ENCODE results near the gene AKTIP.
"Not testable (repeated sequence)": the region's sequence is repeated elsewhere in the genome, so short reads cannot be mapped to it uniquely, and the experiment has no call there.

Gene AKTIP

DNA sequence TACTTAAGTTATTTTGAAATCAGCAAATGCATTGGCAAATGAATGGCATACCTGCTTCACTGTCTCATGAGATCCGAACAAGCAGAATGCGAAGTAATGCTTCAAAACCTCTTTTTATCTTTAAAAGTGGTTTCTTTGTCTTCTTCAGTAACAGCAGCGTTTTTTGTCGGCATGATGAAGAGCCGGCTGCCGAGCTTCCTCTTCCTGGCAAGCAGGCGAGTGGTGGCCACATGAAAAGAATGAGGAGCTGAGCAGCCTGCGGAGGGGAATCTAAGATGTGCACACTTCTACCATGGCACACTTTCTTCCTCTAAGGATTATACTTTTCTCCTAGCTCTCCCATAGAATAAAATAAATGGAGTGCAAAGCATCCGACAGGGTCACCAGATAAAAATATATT, 42.4 kb upstream of the AKTIP start:
- Histone ChIP-seq H3F3A (ENCODE audit: control insufficient read depth, insufficient read depth) (no peaks in the 10 kb centered on the region), H4K20me1 (ENCODE audit: control insufficient read depth, insufficient read depth, low read depth, low read length) (no peaks in the 10 kb centered on the region), H3K27ac (ENCODE audit: low read depth, low read length) (no peak overlapping the region), H3K4me3 (ENCODE audit: low read length) (no peak overlapping the region), H3K4me1 (ENCODE audit: control insufficient read depth, low read length) (peaks cover 6% of the 10 kb centered on the region; the same call in 1 of the 2 replicates), H3K9me3 (ENCODE audit: control insufficient read depth, insufficient read depth, low read length) (no peaks in the 10 kb centered on the region), H3K27me3 (ENCODE audit: control insufficient read depth, low read length) (peaks cover 46% of the 10 kb centered on the region), H3K4me2 (ENCODE audit: low read length) (no peak overlapping the region), H3K36me3 (ENCODE audit: control insufficient read depth, low read length) (no peaks in the 10 kb centered on the region), H3K79me2 (ENCODE audit: control insufficient read depth, low read length) (no peaks in the 10 kb centered on the region), H3K9me2 (replicated peaks; ENCODE audit: control insufficient read depth, low read length) (no peaks in the 10 kb centered on the region)
- TF ChIP-seq, protein P1, sequence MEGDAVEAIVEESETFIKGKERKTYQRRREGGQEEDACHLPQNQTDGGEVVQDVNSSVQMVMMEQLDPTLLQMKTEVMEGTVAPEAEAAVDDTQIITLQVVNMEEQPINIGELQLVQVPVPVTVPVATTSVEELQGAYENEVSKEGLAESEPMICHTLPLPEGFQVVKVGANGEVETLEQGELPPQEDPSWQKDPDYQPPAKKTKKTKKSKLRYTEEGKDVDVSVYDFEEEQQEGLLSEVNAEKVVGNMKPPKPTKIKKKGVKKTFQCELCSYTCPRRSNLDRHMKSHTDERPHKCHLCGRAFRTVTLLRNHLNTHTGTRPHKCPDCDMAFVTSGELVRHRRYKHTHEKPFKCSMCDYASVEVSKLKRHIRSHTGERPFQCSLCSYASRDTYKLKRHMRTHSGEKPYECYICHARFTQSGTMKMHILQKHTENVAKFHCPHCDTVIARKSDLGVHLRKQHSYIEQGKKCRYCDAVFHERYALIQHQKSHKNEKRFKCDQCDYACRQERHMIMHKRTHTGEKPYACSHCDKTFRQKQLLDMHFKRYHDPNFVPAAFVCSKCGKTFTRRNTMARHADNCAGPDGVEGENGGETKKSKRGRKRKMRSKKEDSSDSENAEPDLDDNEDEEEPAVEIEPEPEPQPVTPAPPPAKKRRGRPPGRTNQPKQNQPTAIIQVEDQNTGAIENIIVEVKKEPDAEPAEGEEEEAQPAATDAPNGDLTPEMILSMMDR (IDR thresholded peaks at IDR 0.05; ENCODE audit: low read depth, low read length, poor library complexity, severe bottlenecking): no peak
- 0 out of 2 replicates have a peak, but pooled peaks have one; percentile 27 for TF ChIP-seq EZH2phosphoT487 (IDR thresholded peaks at IDR 0.05; ENCODE audit: borderline replicate concordance, low read length)

DNA sequence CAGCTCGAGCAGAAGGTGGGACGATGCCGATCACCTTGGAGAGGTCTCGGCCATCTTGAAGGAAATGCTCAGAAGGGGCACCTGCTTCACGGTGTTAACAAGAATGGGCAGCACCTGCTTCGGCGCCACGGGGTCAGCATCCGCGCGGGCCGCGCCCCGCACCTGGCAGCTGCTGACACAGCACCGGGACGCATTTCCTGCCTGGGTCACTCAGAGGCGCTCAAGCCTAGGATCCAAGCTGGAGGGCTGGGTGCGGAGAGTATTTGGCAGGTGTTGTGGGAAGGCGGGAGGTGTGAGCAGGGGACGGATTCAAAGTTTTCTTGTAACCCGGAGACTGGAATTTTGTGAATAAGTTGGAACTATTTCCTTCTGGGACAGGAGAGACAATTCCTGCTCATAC, 39.3 kb upstream of the AKTIP start:
- no peaks in the 10 kb centered on the region for H4K20me1 ChIP-seq (ENCODE audit: control insufficient read depth, insufficient read depth, low read depth, low read length)
- no peaks in the 10 kb centered on the region for H3K36me3 ChIP-seq (ENCODE audit: control insufficient read depth, low read length)
- no peak for TF ChIP-seq EZH2phosphoT487 (IDR thresholded peaks at IDR 0.05; ENCODE audit: borderline replicate concordance, low read length)
- TF ChIP-seq, protein P1 (IDR thresholded peaks at IDR 0.05; ENCODE audit: low read depth, low read length, poor library complexity, severe bottlenecking): no peak
- H3K4me2 ChIP-seq (ENCODE audit: low read length): no peak overlapping the region
- no peaks in the 10 kb centered on the region for H3K9me2 ChIP-seq (replicated peaks; ENCODE audit: control insufficient read depth, low read length)
- no peaks in the 10 kb centered on the region for H3K79me2 ChIP-seq (ENCODE audit: control insufficient read depth, low read length)
- no peak overlapping the region for H3K27ac ChIP-seq (ENCODE audit: low read depth, low read length)
- H3K27me3 ChIP-seq (ENCODE audit: control insufficient read depth, low read length): peaks cover 30% of the 10 kb centered on the region
- no peaks in the 10 kb centered on the region for H3K9me3 ChIP-seq (ENCODE audit: control insufficient read depth, insufficient read depth, low read length)
- H3K4me1 ChIP-seq (ENCODE audit: control insufficient read depth, low read length): no peaks in the 10 kb centered on the region
- no peaks in the 10 kb centered on the region for H3F3A ChIP-seq (ENCODE audit: control insufficient read depth, insufficient read depth)
- H3K4me3 ChIP-seq (ENCODE audit: low read length): no peak overlapping the region

DNA sequence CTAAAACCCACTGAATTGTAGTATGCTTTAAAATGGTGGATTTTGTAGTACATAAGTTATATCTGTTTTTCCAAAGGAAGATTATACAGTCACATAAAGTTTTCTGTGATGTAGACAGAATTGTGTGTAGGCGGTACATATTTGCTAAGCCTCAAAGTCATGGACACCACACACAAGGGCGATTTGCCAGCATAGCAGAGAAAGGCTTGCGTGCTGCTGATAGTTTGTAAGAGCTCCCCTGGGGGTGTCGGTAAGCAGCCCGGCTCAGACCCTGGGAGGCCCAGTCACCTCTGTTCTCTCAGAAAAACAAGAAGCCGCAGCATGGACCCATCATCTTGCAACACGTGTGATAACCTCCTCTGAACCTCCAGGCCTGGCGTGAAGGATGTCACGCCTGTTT, 38.3 kb upstream of the AKTIP start:
- Histone ChIP-seq H3K9me2 (replicated peaks; ENCODE audit: control insufficient read depth, low read length) (no peaks in the 10 kb centered on the region), H4K20me1 (ENCODE audit: control insufficient read depth, insufficient read depth, low read depth, low read length) (no peaks in the 10 kb centered on the region), H3K36me3 (ENCODE audit: control insufficient read depth, low read length) (no peaks in the 10 kb centered on the region), H3K4me2 (ENCODE audit: low read length) (no peak overlapping the region), H3K9me3 (ENCODE audit: control insufficient read depth, insufficient read depth, low read length) (no peaks in the 10 kb centered on the region), H3K4me1 (ENCODE audit: control insufficient read depth, low read length) (no peaks in the 10 kb centered on the region), H3K4me3 (ENCODE audit: low read length) (no peak overlapping the region), H3K27ac (ENCODE audit: low read depth, low read length) (no peak overlapping the region), H3F3A (ENCODE audit: control insufficient read depth, insufficient read depth) (no peaks in the 10 kb centered on the region), H3K27me3 (ENCODE audit: control insufficient read depth, low read length) (peaks cover 20% of the 10 kb centered on the region), H3K79me2 (ENCODE audit: control insufficient read depth, low read length) (no peaks in the 10 kb centered on the region)
- TF ChIP-seq, protein P1 (IDR thresholded peaks at IDR 0.05; ENCODE audit: low read depth, low read length, poor library complexity, severe bottlenecking): no peak
- no peak for TF ChIP-seq EZH2phosphoT487 (IDR thresholded peaks at IDR 0.05; ENCODE audit: borderline replicate concordance, low read length)

DNA sequence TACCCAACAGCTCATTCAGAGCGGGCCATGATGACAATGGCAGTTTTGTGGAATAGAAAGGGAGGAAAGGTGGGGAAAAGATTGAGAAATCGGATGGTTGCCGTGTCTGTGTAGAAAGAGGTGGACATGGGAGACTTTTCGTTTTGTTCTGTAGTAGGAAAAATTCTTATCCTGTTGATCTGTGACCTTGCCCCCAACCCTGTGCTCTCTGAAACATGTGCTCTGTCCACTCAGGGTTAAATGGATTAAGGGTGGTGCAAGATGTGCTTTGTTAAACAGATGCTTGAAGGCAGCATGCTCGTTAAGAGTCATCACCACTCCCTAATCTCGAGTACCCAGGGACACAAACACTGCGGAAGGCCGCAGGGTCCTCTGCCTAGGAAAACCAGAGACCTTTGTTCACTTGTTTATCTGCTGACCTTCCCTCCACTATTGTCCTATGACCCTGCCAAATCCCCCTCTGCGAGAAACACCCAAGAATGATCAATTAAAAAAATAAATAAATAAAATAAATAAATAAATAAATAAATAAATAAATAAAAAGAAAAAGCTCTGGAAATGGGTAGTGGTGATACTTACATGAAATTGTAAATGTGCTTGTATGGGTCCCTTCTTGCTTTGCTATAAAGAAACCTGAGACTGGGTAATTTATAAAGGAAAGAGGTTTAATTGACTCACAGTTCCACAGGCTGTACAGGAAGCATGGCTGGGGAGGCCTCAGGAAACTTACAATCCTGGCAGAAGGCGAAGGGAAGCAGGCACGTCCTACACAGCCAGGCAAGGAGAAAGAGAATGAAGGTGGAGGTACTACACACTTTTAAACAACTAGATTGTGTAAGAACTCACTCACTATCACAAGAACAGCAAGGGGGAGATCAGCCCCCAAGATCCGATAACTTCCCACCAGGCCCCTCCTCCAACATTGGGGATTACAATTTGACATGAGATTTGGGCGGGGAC, 37.0 kb upstream of the AKTIP start:
- not testable (repeated sequence) for H3K36me3 ChIP-seq (ENCODE audit: control insufficient read depth, low read length); H3K9me3 ChIP-seq (ENCODE audit: control insufficient read depth, insufficient read depth, low read length); H3K27ac ChIP-seq (ENCODE audit: low read depth, low read length); H3K9me2 ChIP-seq (replicated peaks; ENCODE audit: control insufficient read depth, low read length); H3K4me1 ChIP-seq (ENCODE audit: control insufficient read depth, low read length); H3K4me3 ChIP-seq (ENCODE audit: low read length); H3K79me2 ChIP-seq (ENCODE audit: control insufficient read depth, low read length); H3K27me3 ChIP-seq (ENCODE audit: control insufficient read depth, low read length); H4K20me1 ChIP-seq (ENCODE audit: control insufficient read depth, insufficient read depth, low read depth, low read length); H3K4me2 ChIP-seq (ENCODE audit: low read length); H3F3A ChIP-seq (ENCODE audit: control insufficient read depth, insufficient read depth)

DNA sequence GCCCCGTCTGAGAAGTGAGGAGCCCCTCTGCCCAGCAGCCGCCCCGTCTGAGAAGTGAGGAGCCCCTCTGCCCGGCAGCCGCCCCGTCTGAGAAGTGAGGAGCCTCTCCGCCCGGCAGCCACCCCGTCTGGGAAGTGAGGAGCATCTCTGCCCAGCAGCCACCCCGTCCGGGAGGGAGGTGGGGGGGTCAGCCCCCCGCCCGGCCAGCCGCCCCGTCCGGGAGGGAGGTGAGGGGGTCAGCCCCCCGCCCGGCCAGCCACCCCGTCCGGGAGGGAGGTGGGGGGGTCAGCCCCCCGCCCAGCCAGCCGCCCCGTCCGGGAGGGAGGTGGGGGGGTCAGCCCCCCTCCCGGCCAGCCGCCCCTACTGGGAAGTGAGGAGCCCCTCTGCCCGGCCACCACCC, 36.3 kb upstream of the AKTIP start:
- not testable (repeated sequence) for H3K4me3 ChIP-seq (ENCODE audit: low read length); H3K27me3 ChIP-seq (ENCODE audit: control insufficient read depth, low read length)

More for the DNA sequence above, 36.3 kb upstream of the AKTIP start:
- not testable (repeated sequence) for H3K79me2 ChIP-seq (ENCODE audit: control insufficient read depth, low read length); H3K4me1 ChIP-seq (ENCODE audit: control insufficient read depth, low read length); H3F3A ChIP-seq (ENCODE audit: control insufficient read depth, insufficient read depth); H4K20me1 ChIP-seq (ENCODE audit: control insufficient read depth, insufficient read depth, low read depth, low read length); H3K9me3 ChIP-seq (ENCODE audit: control insufficient read depth, insufficient read depth, low read length); H3K9me2 ChIP-seq (replicated peaks; ENCODE audit: control insufficient read depth, low read length); H3K4me2 ChIP-seq (ENCODE audit: low read length); H3K27ac ChIP-seq (ENCODE audit: low read depth, low read length); H3K36me3 ChIP-seq (ENCODE audit: control insufficient read depth, low read length)

Measured in DOHH2 (cell line).